Measurements from ENCODE around the gene OR7C2.
"Not testable (repeated sequence)": the region's sequence is repeated elsewhere in the genome, so short reads cannot be mapped to it uniquely, and the experiment has no call there.

The OR7C2 gene

DNA sequence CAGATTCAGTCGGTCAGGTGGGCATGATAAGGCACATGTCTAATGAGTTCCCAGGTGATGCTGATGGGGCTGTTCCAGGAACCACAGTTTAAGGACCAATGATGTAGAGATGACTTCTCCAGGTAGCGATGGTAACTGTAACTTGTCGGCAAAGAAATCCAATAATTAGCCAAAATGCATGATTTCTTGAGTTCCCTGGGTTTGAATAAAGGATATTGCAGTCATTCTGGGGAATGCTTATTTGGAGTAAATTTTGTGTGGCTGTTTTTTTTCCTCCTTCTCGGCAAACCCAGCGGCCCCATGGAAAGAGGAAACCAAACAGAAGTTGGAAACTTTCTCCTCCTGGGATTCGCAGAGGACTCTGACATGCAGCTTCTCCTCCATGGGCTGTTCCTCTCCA lies at the start of gene OR7C2:
TSS of gene OR7C2 (plus strand) at position 301 of the 400 bp plus-strand sequence. CDS start at position 301, 0 bp downstream.
- no peak for DNase-seq

DNA sequence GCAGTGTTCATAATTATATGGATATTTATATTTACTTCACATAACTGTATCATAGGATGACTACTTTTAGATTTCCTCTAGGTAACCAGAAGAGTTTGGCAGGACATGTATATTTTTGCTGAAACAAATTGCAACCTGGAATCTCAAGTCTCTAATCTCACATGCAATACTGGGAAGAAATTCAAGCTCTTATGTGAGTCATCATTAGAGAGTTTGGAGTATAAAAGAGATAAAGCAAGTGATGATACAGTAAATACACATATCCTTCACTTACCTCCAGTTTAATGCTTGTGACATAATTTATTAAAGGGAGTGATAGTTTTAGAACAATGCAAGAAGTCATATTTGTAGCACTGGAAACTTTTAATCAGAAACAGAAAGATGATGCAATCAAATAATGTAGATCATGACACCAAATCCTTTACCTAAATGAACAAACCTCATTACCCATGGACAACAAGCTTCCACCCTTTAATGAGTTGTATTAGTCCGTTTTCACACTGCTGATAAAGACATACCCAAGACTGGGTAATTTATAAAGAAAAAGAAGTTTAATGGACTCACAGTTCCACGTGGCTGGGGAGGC lies 39.5 kb upstream of the OR7C2 start:
- DNase-seq, result no peak

DNA sequence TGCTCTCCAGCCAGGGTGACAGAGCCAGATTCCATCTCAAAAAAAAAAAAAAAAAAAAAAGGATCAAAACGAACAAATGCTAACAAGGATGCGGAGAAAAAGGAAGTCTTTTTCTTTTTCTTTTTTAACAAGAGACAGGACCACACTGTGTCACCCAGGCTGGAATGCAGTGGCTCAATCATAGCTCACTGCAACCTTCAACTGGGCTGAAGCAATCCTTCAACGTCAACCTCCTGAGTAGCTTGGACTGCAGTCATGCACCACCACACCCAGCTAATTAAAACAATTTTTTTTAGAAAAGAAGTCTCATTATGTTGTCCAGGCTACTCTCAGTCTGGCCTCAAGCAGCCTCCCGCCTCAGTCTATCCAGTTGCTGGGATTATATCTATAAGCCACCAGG lies 34.6 kb upstream of the OR7C2 start:
- DNase-seq, result no peak

DNA sequence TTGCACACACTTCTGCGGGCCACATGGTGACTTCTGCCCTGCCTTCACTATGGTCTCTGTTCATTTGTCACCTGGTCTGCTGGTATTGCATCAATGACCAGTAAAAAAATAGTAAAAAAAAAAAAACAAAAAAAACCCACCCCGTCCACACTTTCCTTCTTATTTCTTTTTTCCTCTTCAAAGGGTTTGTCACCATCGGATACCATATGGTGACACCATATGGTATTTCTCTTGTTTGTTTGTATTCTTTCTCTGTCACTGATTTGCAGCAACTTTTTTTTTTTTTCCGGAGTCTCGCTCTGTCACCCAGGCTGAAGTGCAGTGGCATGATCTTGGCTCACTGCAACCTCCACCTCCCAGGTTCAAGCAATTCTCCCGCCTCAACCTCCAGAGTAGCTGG lies 26.2 kb upstream of the OR7C2 start:
- DNase-seq, result no peak

DNA sequence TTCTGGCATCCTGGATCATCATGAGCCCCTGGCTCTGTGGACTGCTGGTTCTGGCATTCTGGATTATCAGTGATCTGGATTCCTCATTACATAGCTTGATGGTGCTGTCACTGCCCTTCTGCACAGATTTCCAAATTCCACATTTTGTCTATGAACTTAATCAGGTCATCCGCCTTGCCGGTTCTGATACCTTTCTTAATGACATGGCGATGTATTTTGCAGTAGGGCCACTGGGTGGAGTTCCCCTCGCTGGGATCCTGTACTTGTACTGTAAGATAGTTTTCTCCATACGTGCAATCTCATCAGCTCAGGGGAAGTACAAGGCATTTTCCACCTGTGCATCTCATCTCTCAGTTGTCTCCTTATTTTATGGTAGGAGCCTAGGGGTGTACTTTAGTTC lies 24.4 kb upstream of the OR7C2 start:
- DNase-seq, result peak; percentile 26

DNA sequence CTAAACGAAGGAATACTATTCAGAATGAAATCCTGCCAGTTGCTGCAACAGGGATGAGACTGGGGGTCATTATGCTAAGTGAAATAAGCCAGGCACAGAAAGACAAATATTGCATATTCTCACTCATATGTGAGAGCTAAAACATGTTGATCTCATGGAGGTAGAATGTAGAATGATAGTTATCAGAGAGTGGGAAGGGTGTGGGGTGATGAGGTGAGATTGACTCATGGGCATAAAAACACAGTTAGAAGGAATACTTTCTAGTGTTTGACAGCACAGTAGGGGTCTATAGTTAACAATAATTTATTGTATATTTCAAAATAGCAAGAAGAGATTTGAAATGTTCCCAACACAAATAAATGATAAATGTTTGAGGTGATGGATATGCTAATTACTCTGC lies 7.8 kb upstream of the OR7C2 start:
- no peak for DNase-seq

DNA sequence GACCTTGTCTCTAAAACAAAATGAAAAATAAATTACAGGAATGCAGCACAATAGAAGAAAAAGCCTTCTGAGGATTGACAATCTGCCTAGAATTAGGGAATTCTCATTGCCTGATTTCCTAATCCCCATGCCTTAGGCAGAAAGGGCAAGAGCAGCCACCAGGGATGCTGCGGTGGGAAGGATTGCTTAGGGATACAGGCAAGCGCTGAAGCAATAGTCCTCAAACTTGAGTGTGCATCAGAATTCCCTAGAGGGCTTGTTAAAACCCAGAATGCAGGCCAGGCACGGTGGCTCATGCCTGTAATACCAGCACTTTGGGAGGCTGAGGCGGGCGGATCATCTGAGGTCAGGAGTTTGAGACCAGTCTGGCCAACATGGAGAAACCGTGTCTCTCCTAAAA lies 1.0 kb upstream of the OR7C2 start:
- DNase-seq, result no peak

DNA sequence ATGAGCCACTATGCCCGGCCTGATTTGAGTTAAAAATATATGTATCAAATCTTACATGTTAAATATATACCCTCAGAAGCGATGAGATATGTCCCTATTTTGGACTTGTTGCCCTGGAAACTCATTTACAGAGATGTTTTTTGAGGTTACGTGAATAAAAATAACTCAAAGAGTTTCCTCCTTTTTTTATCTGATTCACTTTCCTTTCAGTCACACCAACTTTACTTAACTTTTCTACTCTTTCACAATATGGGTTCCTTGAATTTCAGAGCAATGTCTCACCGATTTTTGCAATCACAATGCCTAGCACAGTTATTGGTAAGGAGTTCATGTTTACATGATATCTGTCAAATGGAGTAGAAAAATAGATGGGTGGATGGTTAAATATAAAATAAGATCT lies 2.3 kb downstream of the OR7C2 start:
- no peak for DNase-seq

DNA sequence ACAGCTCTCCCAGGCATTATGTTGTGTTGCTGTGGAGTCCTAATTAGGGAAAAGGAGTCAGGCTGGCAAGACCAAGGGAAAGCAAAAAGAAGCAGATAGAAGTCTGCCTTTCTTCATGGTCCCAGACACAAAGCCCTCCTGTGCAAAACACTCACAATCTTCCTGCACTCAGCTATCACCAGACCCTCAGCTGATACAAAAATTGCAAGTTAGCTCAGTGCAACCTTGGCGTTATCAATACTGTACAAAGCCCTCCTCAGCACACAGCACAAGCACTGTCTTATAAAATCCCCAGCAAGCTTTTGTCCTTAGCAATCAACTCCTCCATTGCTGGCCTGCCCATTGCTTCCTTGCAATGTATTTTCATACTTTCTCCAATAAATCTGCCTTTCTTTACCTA lies 3.2 kb downstream of the OR7C2 start:
- DNase-seq, result no peak

DNA sequence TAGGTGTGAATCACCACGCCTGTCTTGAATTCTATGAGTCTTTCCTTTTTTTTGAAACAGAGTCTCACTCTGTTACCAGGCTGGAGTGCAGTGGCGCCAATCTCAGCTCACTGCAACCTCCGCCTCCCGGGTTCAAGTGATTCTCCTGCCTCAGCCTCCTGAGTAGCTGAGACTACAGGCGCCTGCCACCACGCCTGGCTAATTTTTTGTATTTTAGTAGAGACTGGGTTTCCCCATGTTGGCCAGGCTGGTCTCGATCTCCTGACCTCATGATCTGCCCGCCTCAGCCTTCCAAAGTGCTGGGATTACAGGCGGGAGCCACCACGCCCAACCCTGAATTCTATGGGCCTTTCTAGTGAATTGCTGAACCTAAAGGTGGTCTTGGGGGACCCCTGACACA lies 8.1 kb downstream of the OR7C2 start:
- not testable (repeated sequence) for DNase-seq

DNA sequence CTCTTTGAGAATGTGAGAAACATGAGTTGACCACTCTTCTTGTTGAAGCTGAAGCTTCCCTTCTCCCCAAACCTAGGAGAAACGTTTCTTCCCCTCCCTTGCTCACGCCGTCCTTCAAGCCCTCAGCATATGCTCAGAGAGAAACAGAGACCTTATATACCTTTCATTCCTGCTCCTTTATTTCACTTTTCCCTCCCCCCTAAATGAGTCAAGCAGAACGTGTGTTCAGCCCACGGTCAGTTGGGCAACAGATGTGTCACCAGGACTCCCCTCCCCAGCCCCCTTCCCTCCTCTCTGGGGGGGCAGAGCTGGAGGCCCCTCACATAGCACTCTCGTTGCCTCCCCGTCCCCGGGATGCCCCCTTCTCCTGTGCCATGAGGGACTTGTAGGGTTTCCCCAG lies 8.6 kb downstream of the OR7C2 start:
- DNase-seq, result no peak

DNA sequence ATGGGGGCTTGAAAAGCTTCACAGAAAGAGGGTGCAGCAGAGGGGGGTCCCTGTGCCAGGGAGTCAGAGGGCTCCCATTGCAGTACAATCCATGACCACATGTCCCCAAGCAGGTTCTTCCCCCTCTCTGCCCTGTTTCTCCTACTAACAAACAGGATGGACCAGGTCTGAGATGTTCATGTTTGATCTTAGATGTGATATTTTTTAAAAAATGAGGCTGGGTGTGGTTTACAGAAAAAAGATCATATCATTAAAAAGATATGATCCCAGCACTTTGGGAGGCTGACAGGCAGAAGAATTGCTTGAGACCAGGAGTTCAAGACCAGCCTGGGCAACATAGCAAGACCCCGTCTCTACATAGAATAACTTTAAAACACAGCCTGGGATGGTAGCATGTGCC lies 9.1 kb downstream of the OR7C2 start:
- no peak for DNase-seq

DNA sequence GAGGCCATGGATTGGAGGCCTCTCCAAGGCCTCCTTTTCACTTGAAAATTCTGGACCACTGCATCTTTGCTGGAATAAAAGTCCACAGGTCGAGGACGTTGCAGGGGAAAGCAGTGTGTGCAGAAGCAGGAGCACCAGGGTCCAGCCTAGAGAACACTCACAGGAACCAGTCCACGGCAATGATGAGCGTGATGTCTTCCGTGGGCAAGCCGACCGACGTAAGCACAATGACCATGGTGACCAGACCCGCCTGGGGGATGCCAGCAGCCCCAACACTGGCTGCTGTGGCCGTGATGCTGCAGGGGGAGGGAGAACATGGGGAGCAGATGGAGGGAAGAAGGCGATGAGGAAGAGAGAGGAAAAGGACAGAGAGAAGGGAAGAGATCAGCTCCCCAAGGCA lies 11.5 kb downstream of the OR7C2 start:
- DNase-seq, result no peak

DNA sequence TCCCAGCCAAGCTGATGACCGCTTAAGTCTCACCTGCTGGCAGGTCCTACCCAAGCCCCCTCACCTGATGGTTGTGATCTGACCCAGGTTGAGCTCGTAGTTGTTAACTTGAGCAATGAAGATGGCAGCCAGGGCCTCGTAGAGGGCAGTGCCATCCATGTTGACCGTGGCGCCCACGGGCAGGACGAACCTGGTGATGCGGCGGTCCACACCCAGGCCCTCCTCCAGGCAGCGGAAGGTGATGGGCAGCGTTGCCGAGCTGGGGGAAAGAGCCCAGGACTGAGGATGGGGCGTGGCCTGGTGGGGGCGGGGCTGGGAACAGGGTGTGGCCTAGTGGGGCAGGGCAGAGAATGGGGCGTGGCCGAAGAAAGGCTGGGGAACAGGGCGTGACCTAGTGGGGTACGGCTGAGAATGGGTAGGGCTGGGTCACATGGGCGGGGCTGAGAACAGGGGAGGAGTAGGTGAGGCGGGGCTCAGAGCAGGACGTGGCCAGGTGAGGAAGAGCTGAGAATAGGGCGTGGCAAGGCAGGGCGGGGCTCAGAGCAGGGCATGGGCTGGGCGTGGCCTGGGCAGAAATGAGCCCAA lies 12.9 kb downstream of the OR7C2 start:
- peak; percentile 48 for DNase-seq

DNA sequence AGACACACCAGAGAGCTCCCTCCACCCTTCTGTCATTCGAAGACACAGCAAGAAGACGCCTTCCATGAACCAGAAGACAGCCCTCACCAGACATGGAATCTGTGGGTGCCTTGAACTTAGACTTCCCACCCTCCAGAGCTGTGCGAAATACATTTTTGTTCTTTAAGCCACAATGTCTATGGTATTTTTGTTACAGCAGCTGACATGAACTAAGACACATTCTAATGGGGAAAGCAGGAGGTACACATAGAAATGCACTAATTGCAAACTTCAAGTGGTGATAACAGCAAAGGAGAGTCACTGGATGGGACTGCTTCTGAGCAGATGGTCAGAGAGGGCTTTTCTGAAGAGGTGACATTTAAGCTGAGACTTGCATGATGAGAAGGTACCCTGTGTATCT lies 16.2 kb downstream of the OR7C2 start:
- DNase-seq, result no peak

DNA sequence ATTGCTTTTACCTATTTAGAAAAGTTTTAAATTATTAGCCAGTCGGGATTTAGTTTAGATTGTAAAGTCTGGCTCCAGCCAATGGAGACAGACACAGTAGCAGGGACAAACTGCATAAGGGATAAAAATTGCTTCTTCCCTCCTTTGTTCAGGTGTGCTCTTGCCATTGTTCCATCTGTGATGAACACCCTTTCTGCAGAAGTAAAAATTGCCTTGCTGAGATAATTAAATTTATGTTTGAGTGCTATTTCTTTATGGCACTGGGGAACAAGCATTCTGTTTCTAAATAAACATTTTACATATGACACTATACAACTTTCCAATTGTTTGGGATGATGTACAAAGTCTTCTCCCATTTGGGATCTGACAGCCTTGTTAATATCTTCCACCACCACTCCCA lies 18.0 kb downstream of the OR7C2 start:
- no peak for DNase-seq

DNA sequence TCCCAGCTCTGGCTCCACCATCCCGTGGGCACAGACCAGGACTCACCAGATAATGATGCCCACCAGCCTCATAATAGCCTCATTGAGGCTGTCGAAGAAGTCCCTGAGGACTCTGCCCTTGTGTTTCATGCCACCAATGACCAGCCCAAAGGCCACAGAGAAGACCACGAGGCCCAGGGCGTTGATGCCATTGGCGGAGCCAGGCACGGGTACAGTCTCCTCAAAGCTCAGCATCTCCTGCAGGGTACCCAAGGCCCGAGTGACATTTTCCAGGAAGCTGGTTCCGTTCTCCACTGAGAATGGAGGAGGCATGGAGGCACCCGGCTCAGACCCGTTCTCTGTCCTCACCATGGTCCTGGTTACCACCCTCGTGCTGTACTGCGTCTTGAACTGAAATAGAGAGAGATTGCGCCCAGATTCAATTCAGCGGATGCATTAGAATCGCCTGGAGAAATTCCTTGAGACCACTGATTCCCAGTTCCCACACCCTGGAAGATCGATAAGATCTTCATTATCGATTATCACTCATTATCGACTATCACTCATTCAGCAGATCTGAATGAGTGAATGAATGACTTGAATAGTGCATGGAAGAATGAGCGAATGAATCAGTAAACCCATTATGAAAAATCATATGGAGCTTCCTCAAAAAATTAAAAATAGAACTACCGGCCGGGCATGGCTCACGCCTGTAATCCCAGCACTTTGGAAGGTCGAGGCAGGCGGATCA lies 20.8 kb downstream of the OR7C2 start:
- DNase-seq, result no peak

DNA sequence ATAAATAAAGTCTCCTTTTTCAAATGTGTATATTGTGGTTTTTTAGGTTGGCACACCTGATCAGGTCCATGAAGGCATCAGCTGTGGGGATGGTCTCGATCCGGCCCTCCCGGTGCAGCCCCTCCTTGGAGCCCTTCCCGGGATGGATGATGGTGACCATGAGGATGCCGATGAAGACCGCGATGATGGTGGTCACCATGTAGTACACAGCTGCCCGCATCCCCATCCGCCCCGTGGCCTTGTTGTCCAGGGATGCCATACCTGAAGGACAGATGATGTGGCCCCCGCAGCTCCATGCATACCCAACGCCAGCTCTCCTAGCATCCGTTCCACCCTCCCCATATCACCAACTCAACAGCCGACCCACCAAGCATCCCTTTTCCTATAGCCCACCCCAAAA lies 27.0 kb downstream of the OR7C2 start:
- no peak for DNase-seq

DNA sequence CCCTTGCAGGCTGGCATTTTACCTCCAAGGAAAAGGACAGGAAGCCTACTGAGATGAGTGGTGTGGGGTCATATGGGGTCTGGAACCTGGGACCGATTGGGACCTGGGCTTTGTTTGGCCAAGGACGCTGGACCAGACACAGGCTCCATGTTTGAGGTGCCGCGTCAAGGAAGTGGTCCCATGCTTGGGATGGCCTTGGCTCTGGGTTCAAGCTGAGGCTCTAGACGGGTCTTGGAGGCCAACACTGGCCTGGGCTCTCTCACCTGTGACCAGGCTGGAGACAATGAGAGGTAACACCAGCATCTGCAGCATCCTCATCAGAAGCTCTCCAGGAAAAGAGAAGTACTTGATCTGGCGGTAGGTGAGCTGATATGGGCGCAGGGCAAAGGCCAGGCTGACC lies 30.2 kb downstream of the OR7C2 start:
- DNase-seq, result no peak

DNA sequence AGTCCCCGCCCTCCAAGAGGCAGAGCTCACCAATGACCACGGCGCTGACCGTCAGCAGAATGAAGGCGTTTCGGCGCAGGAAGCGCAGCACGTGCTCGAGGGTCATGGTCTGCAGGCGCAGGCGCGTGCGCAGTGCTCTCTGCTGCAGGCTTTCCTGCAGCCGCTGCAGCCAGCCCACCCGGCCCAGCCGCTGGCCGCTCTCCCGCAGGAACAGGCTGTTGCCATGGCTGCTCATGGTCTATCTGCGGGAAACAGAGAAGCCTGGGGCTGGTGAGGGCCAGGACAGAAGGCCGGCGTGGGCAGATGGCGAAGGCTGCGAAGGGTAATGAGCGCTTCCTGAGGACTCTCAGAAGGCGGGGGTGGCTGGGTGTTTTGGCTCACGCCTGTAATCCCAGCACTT lies 31.4 kb downstream of the OR7C2 start:
- DNase-seq, result no peak

DNA sequence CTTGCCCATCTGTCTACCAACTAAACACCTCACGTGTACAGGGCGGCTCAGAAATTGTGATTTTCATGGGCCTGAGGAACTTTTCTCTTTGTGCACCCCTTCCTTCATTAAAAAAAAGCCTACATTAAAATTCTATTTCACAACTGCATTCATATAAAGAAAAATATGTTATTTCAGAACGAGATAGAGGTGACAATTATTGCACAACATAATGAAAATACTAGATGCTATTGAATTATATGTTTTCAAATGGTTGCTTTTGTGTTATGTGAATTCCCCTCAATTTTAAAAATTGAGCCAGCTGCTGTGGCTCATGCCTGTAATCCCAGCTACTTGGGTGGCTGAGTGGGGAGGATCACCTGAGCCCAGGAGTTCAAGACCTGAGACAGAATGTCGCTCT lies 33.2 kb downstream of the OR7C2 start:
- DNase-seq, result no peak

DNA sequence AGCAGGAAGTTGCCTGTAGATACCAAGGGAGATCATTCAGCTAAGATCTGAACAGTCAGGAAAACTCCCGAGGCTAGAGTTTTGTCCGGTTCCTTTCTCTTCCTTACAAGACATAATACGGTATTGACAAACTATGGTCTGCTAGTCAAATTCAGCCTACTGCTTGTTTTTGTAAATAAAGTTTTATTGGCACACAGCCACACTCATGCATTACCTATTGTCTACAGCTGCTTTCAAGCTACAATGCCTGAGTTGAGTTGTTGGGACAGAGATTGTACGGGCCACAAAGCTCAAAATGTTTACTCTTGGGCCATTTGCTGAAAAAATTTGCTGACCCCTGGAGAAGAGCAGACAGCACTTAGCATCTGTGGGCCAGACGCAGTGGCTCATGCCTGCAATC lies 35.8 kb downstream of the OR7C2 start:
- DNase-seq, result no peak

DNA sequence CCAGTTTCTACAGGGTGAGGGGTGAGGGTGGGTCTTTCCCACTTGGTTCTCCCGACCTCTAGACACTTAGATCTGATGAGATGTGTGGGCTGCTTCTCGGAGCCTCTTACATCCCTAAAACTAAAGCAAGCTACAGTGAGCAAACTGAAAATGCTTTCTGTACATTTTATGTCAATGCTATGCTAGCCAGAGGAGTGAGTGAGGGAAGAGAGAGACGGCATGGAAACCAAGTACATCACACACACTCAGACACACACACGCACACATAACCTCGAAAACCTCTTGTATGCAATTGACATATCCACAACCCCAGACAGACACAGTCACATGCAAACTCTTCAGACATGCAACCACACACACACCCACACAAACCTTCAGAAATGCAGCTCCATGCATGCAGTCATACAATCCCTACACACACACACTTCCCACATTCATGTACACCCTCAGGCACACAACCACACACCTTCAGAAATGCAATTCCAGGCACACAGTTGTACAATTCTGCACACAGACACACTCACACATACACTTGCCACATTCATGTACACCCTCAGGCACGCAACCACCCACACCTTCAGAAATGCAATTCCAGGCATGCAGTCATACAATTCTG lies 37.0 kb downstream of the OR7C2 start:
- no peak for DNase-seq

All from RPMI8226 (cell line).